ENCODE data around the gene SLC6A16. TPM values are rescaled to one million over a fixed set of nuclear protein-coding genes. Genes with fewer than 3 reads are reported as not detected.

Gene SLC6A16
- total and polyA plus RNA-seq, 3 donors from 2014 or later = 47.0 to 311 (median 51.9) TPM

DNA sequence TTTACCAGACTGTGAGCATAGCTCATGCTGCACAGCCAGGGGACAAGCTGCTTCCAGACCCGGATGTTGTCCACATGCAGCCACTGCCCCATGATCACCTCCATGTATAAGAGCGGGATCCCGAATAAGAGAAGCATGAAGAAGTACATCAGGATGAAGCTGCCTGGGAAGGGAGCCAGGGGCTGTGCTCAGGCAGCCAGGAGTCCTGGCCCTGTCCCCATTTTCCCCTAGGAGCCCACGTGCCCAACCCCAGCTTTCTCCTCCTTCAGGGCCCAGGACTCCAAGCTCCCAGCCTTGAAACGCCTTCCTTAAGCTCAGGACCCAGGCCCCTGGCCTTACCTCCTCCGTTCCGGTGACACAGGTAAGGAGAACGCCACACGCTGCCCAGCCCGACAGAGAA, 69.3 kb downstream of the SLC6A16 start:
- Histone ChIP-seq H3K9me3 (no peaks in the 10 kb centered on the region), H3K27ac (no peak overlapping the region), H3K27me3 (no peaks in the 10 kb centered on the region), H3K4me3 (no peak overlapping the region), H3K36me3 (ENCODE audit: low read depth, missing control alignments) (no peaks in the 10 kb centered on the region), H3K4me1 (no peaks in the 10 kb centered on the region)
- TF ChIP-seq POLR2A (IDR thresholded peaks at IDR 0.05) = no peak
- TF ChIP-seq, protein P1, sequence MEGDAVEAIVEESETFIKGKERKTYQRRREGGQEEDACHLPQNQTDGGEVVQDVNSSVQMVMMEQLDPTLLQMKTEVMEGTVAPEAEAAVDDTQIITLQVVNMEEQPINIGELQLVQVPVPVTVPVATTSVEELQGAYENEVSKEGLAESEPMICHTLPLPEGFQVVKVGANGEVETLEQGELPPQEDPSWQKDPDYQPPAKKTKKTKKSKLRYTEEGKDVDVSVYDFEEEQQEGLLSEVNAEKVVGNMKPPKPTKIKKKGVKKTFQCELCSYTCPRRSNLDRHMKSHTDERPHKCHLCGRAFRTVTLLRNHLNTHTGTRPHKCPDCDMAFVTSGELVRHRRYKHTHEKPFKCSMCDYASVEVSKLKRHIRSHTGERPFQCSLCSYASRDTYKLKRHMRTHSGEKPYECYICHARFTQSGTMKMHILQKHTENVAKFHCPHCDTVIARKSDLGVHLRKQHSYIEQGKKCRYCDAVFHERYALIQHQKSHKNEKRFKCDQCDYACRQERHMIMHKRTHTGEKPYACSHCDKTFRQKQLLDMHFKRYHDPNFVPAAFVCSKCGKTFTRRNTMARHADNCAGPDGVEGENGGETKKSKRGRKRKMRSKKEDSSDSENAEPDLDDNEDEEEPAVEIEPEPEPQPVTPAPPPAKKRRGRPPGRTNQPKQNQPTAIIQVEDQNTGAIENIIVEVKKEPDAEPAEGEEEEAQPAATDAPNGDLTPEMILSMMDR (IDR thresholded peaks at IDR 0.05) = no peak
- WGBS, 2 donors = 82 to 87% methylated on average over 10 of the region's 10 CpGs
- no peak for DNase-seq
- intact Hi-C loops (cut with DNase I; ENCODE audit: low total_unique reads) = no loop called here

DNA sequence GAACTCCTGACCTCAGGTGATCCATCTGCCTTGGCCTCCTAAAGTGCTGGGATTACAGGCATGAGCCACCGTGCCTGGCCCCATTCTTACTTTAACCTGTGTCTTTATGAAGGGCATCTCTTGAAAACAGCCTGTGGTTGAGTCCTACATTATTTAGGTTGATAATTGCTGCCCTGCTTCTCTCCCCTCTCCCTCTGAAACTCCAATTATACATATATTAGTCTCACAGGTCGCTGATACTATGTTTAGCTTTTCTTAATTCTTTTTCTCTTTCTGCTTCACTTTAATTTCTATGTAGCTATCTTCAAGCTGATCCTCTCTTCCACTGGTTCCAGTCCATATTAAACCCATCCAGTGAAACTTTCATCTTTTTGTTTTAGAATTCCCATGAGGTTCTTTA, 75.1 kb downstream of the SLC6A16 start:
- WGBS, 2 donors = 79 to 86% methylated on average over 2 of the region's 2 CpGs
- no peak overlapping the region for H3K27ac ChIP-seq

DNA sequence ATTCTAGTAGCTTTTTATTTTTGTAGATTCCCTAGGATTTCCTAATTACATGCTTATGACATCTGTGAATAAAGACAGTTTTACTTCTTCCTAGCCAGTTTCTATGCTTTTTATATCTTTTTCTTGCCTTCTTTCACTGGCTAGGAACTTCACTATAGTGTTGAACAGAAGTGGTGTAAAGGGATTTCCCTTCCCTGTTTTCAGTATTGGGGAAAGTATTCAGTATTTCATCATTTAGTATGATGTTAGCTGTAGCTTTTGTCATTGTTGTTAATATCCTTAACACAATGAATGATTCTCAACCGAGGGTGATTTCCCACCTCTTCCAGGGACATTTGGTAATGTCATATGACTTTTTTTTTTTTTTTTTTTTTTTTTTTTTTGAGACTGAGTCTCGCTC, 77.3 kb downstream of the SLC6A16 start:
- Histone ChIP-seq H3K27ac (no peak overlapping the region), H3K27me3 (no peaks in the 10 kb centered on the region), H3K4me1 (no peaks in the 10 kb centered on the region), H3K36me3 (ENCODE audit: low read depth, missing control alignments) (no peaks in the 10 kb centered on the region), H3K9me3 (no peaks in the 10 kb centered on the region), H3K4me3 (no peak overlapping the region)
- 67 to 77% methylated on average over 1 to 2 of the region's 2 CpGs for WGBS, 2 donors
- DNase-seq = no peak
- intact Hi-C loops (cut with DNase I; ENCODE audit: low total_unique reads) = no loop called here
- TF ChIP-seq, protein P1 (IDR thresholded peaks at IDR 0.05) = no peak
- TF ChIP-seq POLR2A (IDR thresholded peaks at IDR 0.05) = no peak

More for the DNA sequence above, 75.1 kb downstream of the SLC6A16 start:
- TF ChIP-seq POLR2A (IDR thresholded peaks at IDR 0.05) = no peak
- TF ChIP-seq, protein P1 (IDR thresholded peaks at IDR 0.05) = no peak
- Histone ChIP-seq H3K27me3 (no peaks in the 10 kb centered on the region), H3K4me1 (no peaks in the 10 kb centered on the region), H3K9me3 (no peaks in the 10 kb centered on the region), H3K4me3 (no peak overlapping the region), H3K36me3 (ENCODE audit: low read depth, missing control alignments) (no peaks in the 10 kb centered on the region)
- intact Hi-C loops (cut with DNase I; ENCODE audit: low total_unique reads) = no loop called here
- DNase-seq = no peak

DNA sequence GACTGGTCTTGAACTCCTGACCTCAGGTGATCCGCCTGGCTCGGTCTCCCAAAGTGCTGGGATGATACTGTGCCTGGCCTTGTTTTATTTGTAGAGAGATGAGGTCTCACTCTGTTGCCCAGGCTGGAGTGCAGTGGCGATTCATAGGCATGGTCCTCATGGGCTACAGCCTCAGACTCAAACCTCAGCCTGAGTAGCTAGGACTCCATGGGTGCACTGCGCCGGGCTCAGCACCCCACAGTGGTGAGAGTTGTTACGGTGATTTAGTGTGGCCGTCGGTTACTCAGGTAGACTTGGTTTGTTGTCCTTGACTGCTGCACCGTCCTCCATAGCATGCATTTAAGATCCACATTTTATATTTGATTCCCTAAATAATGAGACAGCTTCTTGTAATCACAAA, 80.7 kb downstream of the SLC6A16 start:
- no peaks in the 10 kb centered on the region for H3K27me3 ChIP-seq
- no peaks in the 10 kb centered on the region for H3K9me3 ChIP-seq
- intact Hi-C loops (cut with DNase I; ENCODE audit: low total_unique reads) = no loop called here
- no peak for DNase-seq
- TF ChIP-seq, protein P1 (IDR thresholded peaks at IDR 0.05) = no peak
- no peak for TF ChIP-seq POLR2A (IDR thresholded peaks at IDR 0.05)
- 86 to 97% methylated on average over 6 to 9 of the region's 9 CpGs for WGBS, 2 donors
- no peak overlapping the region for H3K4me3 ChIP-seq
- H3K36me3 ChIP-seq (ENCODE audit: low read depth, missing control alignments) = no peaks in the 10 kb centered on the region
- no peaks in the 10 kb centered on the region for H3K4me1 ChIP-seq
- no peak overlapping the region for H3K27ac ChIP-seq

DNA sequence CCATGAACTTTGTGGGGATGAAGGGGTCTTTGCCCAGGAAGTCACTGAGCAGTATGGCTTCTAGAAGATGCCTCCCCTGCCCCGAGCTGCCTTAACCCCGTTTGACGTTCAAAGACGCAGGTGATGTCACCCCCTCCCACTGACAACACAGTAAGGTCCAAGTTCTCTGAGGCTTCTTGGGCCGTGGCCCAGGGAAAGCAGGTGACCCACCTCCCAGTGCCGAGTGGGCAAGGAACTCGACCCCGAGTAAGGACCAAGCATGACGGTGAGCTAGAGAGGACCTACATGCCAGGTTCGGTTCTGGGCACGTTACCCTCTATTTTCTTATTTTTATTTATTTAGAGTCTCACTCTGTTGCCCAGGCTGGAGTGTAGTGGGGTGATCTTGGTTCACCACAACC, 81.3 kb downstream of the SLC6A16 start:
- H3K4me1 ChIP-seq = no peaks in the 10 kb centered on the region
- no peaks in the 10 kb centered on the region for H3K9me3 ChIP-seq
- H3K27me3 ChIP-seq = no peaks in the 10 kb centered on the region
- no peak for TF ChIP-seq POLR2A (IDR thresholded peaks at IDR 0.05)
- TF ChIP-seq, protein P1 (IDR thresholded peaks at IDR 0.05) = no peak
- no peak overlapping the region for H3K4me3 ChIP-seq
- WGBS, 2 donors = 87 to 88% methylated on average over 11 of the region's 11 CpGs
- intact Hi-C loops (cut with DNase I; ENCODE audit: low total_unique reads) = no loop called here
- H3K27ac ChIP-seq = no peak overlapping the region
- no peaks in the 10 kb centered on the region for H3K36me3 ChIP-seq (ENCODE audit: low read depth, missing control alignments)
- no peak for DNase-seq
